Fibroblast of skin of back (primary cell): ENCODE measurements around the gene SH2D3C.

ENCODE experiments used
- DNase-seq: peaks from one replicate; pipeline ENCODE4 v3.0.0-alpha.2; 2013

Gene SH2D3C

DNA sequence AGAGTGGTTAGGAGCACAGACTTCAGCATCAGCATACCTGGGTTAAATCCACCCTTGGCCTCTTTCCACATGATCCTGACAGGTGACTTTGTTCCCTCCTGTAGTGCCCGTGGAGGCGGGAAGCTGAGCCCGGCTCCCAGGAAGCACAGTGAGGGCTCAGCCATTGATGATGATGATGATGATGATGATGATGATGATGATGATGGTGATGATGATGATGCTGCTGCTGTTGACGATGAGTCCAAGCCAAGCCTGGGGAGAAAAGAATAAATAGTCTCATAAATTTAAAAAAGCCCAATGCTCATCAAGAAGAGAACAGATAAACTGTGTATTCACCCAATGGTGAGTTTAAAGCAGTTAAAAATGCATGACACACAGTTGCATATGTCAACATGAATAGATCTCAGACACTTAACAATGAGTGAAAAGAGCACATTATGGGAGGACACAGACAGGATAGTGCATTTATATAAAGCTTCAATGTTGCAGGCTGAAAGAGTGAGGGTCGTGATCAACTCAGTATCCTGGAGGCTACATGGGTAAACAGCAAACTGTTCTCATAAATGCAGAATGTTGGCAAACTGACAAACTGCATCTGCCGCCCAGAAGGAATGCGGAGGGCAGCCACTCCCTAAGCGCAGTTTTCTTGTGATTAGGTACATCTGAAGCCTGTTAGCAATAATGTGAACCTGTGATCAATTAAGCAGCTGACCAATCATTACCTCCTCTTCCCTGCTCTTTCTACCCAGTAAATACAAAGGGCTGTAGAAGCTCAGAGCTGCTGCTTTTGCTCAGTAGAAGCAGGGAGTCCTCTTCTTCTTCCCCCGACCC lies 83.4 kb downstream of the SH2D3C start:
- DNase-seq, result peak; percentile 21

DNA sequence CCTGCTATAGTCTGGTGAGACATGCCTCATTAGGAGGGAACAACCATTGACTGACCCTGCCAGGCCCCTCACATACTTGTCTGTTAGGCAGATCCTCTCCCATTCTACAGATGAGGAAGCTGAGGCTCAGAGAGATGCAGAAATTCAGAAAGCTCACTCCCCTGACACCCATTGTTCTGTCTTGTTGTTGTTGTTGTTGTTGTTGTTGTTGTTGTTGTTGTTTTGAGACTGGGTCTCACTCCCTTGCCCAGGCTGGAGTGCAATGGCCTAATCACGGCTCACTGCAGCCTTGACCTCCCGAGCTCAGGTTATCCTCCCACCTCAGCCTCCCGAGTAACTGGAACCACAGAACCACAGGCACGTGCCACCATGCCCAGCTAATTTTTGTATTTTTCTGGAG lies 84.8 kb downstream of the SH2D3C start:
- DNase-seq, result no peak

DNA sequence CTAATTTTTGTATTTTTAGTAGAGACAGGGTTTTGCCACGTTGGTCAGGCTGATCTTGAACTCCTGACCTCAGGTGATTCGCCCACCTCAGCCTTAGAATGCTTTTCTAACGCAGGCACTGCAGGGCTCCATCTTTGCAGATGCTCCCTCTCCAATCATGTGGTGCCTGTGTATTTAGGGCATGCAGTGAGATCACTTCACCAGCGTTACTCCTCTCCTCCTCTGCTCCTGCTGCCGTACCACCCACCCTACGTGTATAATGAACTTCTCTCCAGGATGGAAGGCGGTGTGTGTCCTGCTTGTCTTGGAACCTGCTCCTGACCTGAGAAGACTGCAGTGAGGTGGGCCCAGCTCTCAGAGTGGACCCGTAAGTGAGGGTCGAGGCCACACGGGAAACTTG lies 85.3 kb downstream of the SH2D3C start:
- no peak for DNase-seq

DNA sequence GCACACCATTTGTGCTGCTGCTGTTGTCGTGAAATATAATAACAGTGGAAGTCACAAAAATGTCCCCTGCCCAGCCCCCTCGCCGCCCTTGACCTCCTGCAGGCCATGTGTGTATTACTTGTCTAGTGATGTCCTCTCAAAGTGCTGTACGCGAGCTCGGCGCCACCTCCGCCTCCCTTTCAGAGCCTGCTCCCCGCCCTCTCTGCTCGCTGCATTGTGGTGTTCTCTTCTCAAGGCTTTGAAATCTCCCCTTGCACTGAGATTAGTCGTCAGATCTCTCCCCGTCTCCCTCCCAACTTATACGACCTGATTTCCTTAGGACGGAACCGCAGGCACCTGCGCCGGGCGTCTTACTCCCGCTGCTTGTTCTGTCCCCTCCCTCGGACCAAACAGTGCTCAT lies 86.4 kb downstream of the SH2D3C start:
- no peak for DNase-seq

DNA sequence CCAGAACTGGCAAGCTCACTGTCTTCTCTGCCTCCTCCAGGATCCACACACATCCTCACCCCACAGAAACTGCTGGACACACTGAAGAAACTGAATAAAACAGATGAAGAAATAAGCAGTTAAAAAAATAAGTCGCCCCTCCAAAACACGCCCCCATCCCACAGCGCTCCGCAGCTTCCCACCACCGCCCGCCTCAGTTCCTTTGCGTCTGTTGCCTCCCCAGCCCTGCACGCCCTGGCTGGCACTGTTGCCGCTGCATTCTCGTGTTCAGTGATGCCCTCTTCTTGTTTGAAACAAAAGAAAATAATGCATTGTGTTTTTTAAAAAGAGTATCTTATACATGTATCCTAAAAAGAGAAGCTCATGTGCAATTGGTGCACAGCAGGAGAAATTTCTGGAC lies 87.7 kb downstream of the SH2D3C start:
- no peak for DNase-seq

DNA sequence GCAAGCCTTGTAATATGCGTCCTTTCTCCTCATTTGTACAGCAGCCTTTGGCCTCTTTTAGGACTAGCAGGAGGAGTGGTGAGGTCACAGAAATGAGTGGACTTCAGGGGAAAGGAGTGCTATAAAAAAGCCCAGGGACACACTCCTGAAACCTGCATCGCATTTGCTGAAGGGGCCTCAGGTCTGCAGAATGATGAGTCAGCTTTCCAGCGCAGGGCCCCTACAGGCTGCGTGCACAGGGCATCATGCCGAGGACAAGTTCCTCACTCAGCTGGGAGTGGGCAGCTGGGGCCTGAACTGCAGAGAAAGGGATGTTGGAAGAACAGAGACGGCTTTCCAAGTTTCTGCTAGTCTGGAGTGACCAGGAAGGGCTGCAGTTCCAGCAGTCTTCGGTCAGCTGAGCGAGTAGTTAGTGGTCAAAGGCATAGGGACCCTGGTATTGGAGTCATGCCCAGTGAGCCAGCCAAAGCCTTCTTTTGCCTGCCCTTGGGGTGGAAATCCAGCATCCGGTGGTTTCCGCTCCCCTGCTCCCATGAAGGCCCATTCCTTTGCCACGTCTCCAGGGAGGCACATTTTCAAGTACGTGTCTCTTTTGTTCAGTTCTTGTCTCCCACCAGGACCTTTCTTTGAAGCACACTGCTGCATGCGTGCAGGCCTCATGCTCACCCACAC lies 89.0 kb downstream of the SH2D3C start:
- DNase-seq, result no peak
